Stomach (tissue), 9 donors: Measurements from ENCODE around the gene UBL3. TPM values are rescaled to one million over a fixed set of nuclear protein-coding genes. Genes with fewer than 3 reads are reported as not detected.

Experiments used
- DNase-seq, 2 donors: peaks; one replicate each; pipeline versions ENCODE4 v3.0.0 to v3.0.0-alpha.2; 2013 to 2019
- H3K27ac ChIP-seq, 5 donors: fragments of 200-600 bp in 4 of 5; sonication (generic) in 4 of 5; one replicate each; pipeline ENCODE4 v1.5.1; 2013 to 2019; ENCODE audit warnings: mild to moderate bottlenecking in 1 of 5, moderate library complexity in 1 of 5
- H3K27me3 ChIP-seq, 3 donors: fragments of 200-600 bp; sonication (generic); one replicate each; pipeline ENCODE4 v1.5.1; 2017 to 2019; ENCODE audit warnings: mixed run types in 1 of 3
- H3K36me3 ChIP-seq, 4 donors: fragments of 200-600 bp; sonication (generic); 1 replicate in 3 of 4; 2 replicates in 1 of 4; pipeline ENCODE4 v1.5.1; 2016 to 2019
- H3K4me1 ChIP-seq, 4 donors: fragments of 200-600 bp; sonication (generic); one replicate each; pipeline ENCODE4 v1.5.1; 2016 to 2019
- H3K4me3 ChIP-seq, 4 donors: fragments of 200-600 bp; sonication (generic) in 3 of 4; one replicate each; pipeline ENCODE4 v1.5.1; 2016 to 2019; ENCODE audit warnings: mild to moderate bottlenecking in 1 of 4
- H3K9me3 ChIP-seq, 4 donors: fragments of 200-600 bp; sonication (generic); one replicate each; pipeline ENCODE4 v1.5.1; 2016 to 2019
- CTCF ChIP-seq, 7 experiments: fragments of 450-650 bp in 4 of 7; fragments of 200-600 bp in 3 of 7; sonication (generic) in 3 of 7; IDR thresholded peaks; one replicate each; pipeline ENCODE4 v1.5.1; 2016 to 2019; ENCODE audit warnings: antibody characterized with exemption in 7 of 7, control low read depth in 2 of 7, mild to moderate bottlenecking in 1 of 7
- EP300 ChIP-seq: sonication (generic); formaldehyde crosslinking; IDR thresholded peaks from one replicate; pipeline ENCODE4 v1.6.1; 2017; ENCODE audit warnings: antibody characterized with exemption
- POLR2A ChIP-seq, 4 donors: fragments of 450-650 bp; IDR thresholded peaks; one replicate each; pipeline ENCODE4 v1.6.1; 2016; ENCODE audit warnings: antibody characterized with exemption in 4 of 4, control low read depth in 2 of 4, mild to moderate bottlenecking in 1 of 4, moderate library complexity in 1 of 4
- POLR2AphosphoS5 ChIP-seq, 3 donors: sonication (generic); formaldehyde crosslinking; IDR thresholded peaks; one replicate each; pipeline ENCODE4 v1.6.1; 2016; ENCODE audit warnings: antibody characterized with exemption in 3 of 3
- WGBS, 5 donors: extraction: QIAGEN DNeasy Blood & Tissue Kit in 3 of 5; methylation state at CpG; one replicate each; pipeline versions ENCODE4 v1.1.5 to v1.1.7; 2013 to 2018; 5-methylcytosine and 5-hydroxymethylcytosine counted together
- intact Hi-C: fragments of 100-400 bp; cut with DNase I; formaldehyde crosslinking; loops from one replicate; pipeline ENCODE4 v1.15.1; 2023; ENCODE audit warnings: low total_unique reads
- polyA plus RNA-seq, 3 donors: library from polyadenylated mRNA; stranded (reverse); fragments of 200-250 nt; gene quantifications; one replicate each; pipeline ENCODE4 v1.2.3, GENCODE V29; 2013
- small RNA-seq, 4 donors: library from RNA; depleted of rRNA; stranded (forward); fragments of <200 nt; gene quantifications; one replicate each; pipeline ENCODE3, GENCODE V24; 2016
- total RNA-seq, 5 donors: library from RNA; depleted of rRNA; stranded (reverse); fragments of >200 nt; gene quantifications; one replicate each; pipeline versions ENCODE4 v1.1.0 to v1.2.3, GENCODE V29; 2014 to 2016
- donor health status: healthy with polysubstance abuse.
- donor health status: Bipolar disorder and iron deficiency.
- donor health status: healthy.

Gene UBL3
- total and polyA plus RNA-seq, 8 donors: 21.5 to 115 (median 42.3) TPM

- TF ChIP-seq POLR2A (IDR thresholded peaks at IDR 0.05) (no peak), CTCF (IDR thresholded peaks at IDR 0.05) (no peak), EP300 (no peak), POLR2AphosphoS5 (IDR thresholded peaks at IDR 0.05) (no peak)
- no peaks in the 10 kb centered on the region for H3K36me3 ChIP-seq
- WGBS, 5 donors: 89 to 97% (median 93%) methylated on average over 10 to 13 of the region's 13 CpGs
Observed at GRCh38 chr13:29721766-29722165, 128.7 kb downstream of the UBL3 start.

GRCh38 chr13:29718694-29719093, 131.7 kb downstream of the UBL3 start:
- no peak for TF ChIP-seq POLR2A (IDR thresholded peaks at IDR 0.05)
- no peak for TF ChIP-seq EP300
- TF ChIP-seq POLR2AphosphoS5 (IDR thresholded peaks at IDR 0.05): no peak
- no peak for TF ChIP-seq CTCF (IDR thresholded peaks at IDR 0.05)
- intact Hi-C loops: loop anchor here (10.0 kb wide), 1 partner anchor 214 kb away; no protein-coding TSS in a partner anchor

More at GRCh38 chr13:29721766-29722165, 128.7 kb downstream of the UBL3 start:
- Histone ChIP-seq H3K27ac (no peak overlapping the region), H3K27me3 (no peaks in the 10 kb centered on the region), H3K4me3 (no peak overlapping the region), H3K9me3 (peaks cover 0 to 12% (median 6%) of the 10 kb centered on the region in 4 donors), H3K4me1 (no peaks in the 10 kb centered on the region)
- intact Hi-C loops: no loop called here
- DNase-seq: no peak

GRCh38 chr13:29716493-29716892, 133.9 kb downstream of the UBL3 start:
- WGBS, 5 donors: 77 to 88% (median 82%) methylated on average over 3 of the region's 3 CpGs
- no peak for TF ChIP-seq POLR2AphosphoS5 (IDR thresholded peaks at IDR 0.05)
- no peak for TF ChIP-seq EP300
- TF ChIP-seq POLR2A (IDR thresholded peaks at IDR 0.05): no peak
- TF ChIP-seq CTCF (IDR thresholded peaks at IDR 0.05): no peak
- Histone ChIP-seq H3K36me3 (no peaks in the 10 kb centered on the region), H3K4me1 (no peaks in the 10 kb centered on the region), H3K4me3 (no peak overlapping the region), H3K27ac (no peak overlapping the region), H3K27me3 (no peaks in the 10 kb centered on the region), H3K9me3 (peaks cover 0 to 10% (median 8%) of the 10 kb centered on the region in 4 donors)
- DNase-seq: no peak
- intact Hi-C loops: loop anchor here (10.0 kb wide), 1 partner anchor 212 kb away; no protein-coding TSS in a partner anchor

More at GRCh38 chr13:29718694-29719093, 131.7 kb downstream of the UBL3 start:
- 76 to 94% (median 90%) methylated on average over 1 of the region's 1 CpG for WGBS, 5 donors
- H3K4me1 ChIP-seq: no peaks in the 10 kb centered on the region
- no peak overlapping the region for H3K27ac ChIP-seq
- no peaks in the 10 kb centered on the region for H3K36me3 ChIP-seq
- H3K4me3 ChIP-seq: no peak overlapping the region
- no peak for DNase-seq
- no peaks in the 10 kb centered on the region for H3K27me3 ChIP-seq
- H3K9me3 ChIP-seq: peaks cover 0 to 10% (median 7%) of the 10 kb centered on the region in 4 donors

Small RNAs within 50 kb of the gene (small RNA-seq; reads per million reads assigned to genes)
- gene RF00017: 0 reads per million in 4 donors
- 0 reads per million in 4 donors for gene TIMM8BP1
